Fibroblast of villous mesenchyme (primary cell): Measurements from ENCODE around the gene PLD5. TPM values are rescaled to one million over a fixed set of nuclear protein-coding genes. Genes with fewer than 3 reads are reported as not detected.

Source experiments
- DNase-seq: peaks from one replicate; pipeline ENCODE4 v3.0.0-alpha.2; 2010; ENCODE audit warnings: low read depth
- H3K4me3 ChIP-seq: 2 replicates; pipeline ENCODE4 v1.5.1; 2011; ENCODE audit warnings: low read depth, mild to moderate bottlenecking, low read length
- small RNA-seq: library from RNA; depleted of rRNA; stranded (forward); fragments of <200 nt; gene quantifications from one replicate; pipeline ENCODE3, GENCODE V24; 2012
- total RNA-seq: library from RNA; depleted of rRNA; stranded (reverse); fragments of >200 nt; gene quantifications from 2 replicates; pipeline ENCODE4 v1.2.3, GENCODE V29; 2012
- TF ChIP-seq, protein P1 (sequence below): IDR thresholded peaks from 2 replicates; pipeline ENCODE4 v1.5.1; 2012; ENCODE audit warnings: low read depth, mild to moderate bottlenecking, low read length; ENCODE audit not compliant: insufficient read depth

PLD5 gene
- total RNA-seq, 1 donor, result not detected

DNA sequence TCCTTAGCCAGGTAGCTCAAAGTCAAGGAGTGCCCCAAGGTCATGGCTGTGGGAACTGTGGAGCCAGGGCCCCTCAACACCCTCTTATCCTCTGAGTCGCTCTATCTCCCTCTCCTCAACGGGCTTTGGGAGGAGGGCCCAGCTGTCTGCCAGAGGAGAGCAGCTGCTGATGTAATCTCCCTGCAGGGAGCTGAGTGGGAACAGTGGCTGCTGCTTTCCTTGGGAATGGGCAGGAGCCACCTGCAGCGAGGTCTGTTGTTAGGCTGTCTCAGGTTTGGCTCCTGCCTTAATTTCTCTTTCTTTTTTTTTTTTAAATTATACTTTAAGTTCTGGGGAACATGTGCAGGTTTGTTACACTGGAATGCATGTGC is 466.8 kb downstream of the PLD5 start:
- no peak for DNase-seq
- no peak overlapping the region for H3K4me3 ChIP-seq
- TF ChIP-seq, protein P1, sequence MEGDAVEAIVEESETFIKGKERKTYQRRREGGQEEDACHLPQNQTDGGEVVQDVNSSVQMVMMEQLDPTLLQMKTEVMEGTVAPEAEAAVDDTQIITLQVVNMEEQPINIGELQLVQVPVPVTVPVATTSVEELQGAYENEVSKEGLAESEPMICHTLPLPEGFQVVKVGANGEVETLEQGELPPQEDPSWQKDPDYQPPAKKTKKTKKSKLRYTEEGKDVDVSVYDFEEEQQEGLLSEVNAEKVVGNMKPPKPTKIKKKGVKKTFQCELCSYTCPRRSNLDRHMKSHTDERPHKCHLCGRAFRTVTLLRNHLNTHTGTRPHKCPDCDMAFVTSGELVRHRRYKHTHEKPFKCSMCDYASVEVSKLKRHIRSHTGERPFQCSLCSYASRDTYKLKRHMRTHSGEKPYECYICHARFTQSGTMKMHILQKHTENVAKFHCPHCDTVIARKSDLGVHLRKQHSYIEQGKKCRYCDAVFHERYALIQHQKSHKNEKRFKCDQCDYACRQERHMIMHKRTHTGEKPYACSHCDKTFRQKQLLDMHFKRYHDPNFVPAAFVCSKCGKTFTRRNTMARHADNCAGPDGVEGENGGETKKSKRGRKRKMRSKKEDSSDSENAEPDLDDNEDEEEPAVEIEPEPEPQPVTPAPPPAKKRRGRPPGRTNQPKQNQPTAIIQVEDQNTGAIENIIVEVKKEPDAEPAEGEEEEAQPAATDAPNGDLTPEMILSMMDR, result no peak

DNA sequence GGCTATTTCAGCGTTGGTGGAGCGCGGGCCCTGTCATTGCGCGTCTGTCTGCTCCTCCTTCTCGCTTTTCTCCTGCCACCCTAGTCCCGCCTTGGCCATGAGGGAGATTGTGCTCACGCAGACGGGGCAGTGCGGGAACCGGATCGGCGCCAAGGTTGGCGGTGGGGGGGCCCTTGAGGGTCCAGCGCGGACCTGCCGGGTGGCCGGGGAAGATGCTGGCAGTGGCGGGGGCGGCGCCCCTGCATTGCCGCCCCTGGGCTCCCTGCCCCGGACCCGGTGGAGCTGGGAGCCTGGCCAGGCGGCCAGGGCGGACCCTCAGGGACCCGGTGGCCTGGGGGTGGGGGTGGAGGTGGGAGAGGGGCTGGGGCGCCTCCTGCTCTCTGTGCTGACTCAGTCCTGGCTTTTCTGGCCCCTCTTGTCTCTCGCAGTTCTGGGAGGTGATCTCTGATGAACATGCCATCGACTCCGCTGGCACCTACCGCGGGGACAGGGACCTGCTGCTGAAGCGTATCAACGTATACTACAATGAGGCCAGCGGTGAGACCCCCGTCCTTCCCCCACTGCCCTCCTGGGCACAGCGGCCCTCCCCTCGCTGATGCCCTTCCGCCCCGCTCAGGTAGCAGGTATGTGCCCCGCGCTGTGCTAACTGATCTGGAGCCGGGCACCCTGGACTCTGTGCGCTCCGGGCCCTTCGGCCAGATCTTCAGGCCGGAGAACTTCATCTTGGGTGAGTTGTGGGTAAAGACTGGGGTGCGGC is 467.3 kb downstream of the PLD5 start:
- DNase-seq, result no peak
- H3K4me3 ChIP-seq, result no peak overlapping the region
- TF ChIP-seq, protein P1, result no peak

DNA sequence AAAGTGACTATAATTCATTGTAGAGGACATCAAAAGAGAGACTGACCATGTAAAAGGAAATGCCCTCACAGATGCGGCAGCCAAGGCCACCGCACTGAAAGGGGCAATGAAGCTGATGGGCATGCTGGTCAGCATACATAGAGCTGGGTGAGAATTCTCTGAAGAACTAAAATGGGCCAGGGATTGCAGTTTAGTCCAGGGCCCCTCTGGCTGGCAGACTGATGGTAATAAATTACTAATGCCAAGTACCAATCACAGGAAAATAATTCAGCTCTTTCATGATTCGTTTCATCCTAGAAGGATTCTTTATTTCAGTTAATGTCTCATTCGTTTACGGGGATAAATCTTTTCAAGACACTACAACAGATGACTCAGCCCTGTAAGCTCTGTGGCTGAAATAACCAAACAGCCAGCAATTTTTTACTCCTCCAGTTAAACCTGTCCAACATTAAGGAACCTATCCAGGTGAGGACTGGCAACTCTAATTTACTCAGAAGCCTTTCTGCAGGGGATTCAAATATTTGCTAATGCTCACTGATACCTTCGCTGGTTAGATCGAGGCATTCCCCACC is 468.7 kb downstream of the PLD5 start:
- TF ChIP-seq, protein P1, result no peak
- no peak for DNase-seq
- no peak overlapping the region for H3K4me3 ChIP-seq

DNA sequence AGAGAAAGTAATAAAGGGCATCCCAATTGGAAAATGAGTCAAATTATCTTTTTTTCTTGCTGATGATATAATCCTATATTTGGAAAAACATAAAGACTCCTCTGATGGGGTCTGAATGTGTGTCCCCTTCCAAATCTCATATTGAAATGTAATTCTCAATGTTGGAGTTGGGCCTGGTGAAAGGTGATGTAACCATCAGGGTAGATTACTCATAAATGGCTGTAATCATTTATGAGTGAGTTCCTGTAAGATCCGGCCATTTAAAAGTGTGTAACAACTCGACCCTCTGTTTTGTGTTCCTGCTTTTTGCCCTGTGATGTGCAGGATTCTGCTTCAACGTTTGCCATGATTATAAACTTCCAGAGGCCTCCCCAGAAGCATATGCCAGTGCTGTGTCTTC is 481.3 kb downstream of the PLD5 start:
- TF ChIP-seq, protein P1, result no peak
- H3K4me3 ChIP-seq, result no peak overlapping the region
- no peak for DNase-seq

DNA sequence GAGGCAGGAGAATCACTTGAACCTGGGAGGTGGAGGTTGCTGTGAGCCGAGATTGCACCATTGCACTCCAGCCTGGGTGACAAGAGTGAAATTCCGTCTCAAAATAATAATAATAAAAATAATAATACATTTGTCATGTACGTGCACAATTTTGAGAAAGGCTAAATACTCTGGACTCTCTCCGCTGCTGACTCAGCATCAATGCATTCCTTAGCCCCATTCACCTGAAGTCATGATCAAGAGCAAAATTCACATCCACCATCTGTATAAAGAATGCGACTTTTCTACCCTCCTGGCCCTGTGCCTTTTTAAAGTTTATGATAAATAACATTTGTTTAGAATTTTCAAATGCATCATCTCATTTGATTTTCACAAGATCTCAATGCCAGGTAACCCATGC is 490.1 kb downstream of the PLD5 start:
- no peak for DNase-seq
- no peak overlapping the region for H3K4me3 ChIP-seq
- TF ChIP-seq, protein P1, result no peak

DNA sequence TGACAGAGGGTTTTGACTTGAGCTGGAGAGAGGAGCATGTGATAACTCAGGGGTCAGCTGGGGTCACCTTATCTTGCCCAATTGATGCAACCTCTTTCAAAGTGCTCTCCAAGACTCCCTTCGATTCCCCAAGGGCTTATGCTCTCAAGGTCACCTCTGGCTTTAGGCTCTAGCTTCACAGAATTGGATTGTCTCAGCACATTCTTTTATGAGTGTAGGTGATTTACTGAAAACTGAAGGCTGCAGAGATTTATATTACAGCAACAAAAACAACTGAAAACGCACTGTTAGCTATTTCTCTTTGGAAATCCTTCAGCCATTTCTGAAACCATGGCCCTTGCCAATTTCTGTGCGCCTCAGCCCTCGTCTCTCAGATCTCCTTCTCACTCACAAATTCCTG is 491.1 kb downstream of the PLD5 start:
- TF ChIP-seq, protein P1, result no peak
- no peak for DNase-seq
- no peak overlapping the region for H3K4me3 ChIP-seq

Small RNA genes within 50 kb of the gene (small RNA-seq; reads per million reads assigned to genes)
- gene AL360271.2, result not detected
- gene RN7SKP12, result not detected
